ENCODE measurements around the gene UNC45B. TPM values are rescaled to one million over a fixed set of nuclear protein-coding genes. Genes with fewer than 3 reads are reported as not detected.

Gene UNC45B
- total RNA-seq, 6 experiments from 2014 or later: not detected

DNA sequence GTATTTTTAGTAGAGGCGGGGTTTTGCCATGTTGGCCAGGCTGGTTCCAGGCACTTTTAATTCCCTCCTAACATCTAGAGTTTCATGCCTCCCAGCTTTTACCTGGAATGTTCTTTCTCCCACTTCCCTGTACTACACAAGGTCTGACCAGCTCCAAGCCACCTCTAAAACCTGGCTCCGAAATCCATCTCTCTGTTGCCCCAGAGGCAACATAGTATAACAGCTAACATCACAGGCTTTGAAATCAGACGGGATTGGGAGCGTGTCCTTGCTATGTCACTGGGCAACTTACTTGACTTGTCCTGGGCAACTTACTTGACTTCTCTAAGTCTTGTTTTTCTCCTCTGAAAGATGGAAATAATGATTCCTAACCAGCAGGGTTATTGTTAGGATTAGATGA is 15.1 kb downstream of the UNC45B start:
- no peak for DNase-seq
- Mint-ChIP-seq H3K4me3 (no peak overlapping the region), H3K9me3 (no peaks in the 10 kb centered on the region), H3K27me3 (ENCODE audit: insufficient read depth) (peaks cover 15% of the 10 kb centered on the region), H3K4me1 (ENCODE audit: low read depth) (peaks cover 7% of the 10 kb centered on the region), H3K36me3 (ENCODE audit: low read depth) (no peaks in the 10 kb centered on the region), H3K27ac (no peak overlapping the region)
- TF ChIP-seq, protein P1, sequence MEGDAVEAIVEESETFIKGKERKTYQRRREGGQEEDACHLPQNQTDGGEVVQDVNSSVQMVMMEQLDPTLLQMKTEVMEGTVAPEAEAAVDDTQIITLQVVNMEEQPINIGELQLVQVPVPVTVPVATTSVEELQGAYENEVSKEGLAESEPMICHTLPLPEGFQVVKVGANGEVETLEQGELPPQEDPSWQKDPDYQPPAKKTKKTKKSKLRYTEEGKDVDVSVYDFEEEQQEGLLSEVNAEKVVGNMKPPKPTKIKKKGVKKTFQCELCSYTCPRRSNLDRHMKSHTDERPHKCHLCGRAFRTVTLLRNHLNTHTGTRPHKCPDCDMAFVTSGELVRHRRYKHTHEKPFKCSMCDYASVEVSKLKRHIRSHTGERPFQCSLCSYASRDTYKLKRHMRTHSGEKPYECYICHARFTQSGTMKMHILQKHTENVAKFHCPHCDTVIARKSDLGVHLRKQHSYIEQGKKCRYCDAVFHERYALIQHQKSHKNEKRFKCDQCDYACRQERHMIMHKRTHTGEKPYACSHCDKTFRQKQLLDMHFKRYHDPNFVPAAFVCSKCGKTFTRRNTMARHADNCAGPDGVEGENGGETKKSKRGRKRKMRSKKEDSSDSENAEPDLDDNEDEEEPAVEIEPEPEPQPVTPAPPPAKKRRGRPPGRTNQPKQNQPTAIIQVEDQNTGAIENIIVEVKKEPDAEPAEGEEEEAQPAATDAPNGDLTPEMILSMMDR (IDR thresholded peaks at IDR 0.05): no peak

- Mint-ChIP-seq H3K9me3 (no peaks in the 10 kb centered on the region), H3K36me3 (ENCODE audit: low read depth) (no peaks in the 10 kb centered on the region), H3K4me3 (no peak overlapping the region), H3K4me1 (ENCODE audit: low read depth) (peaks cover 11% of the 10 kb centered on the region), H3K27me3 (ENCODE audit: insufficient read depth) (peaks cover 12% of the 10 kb centered on the region), H3K27ac (no peak overlapping the region)
- no peak for DNase-seq
- TF ChIP-seq, protein P1 (IDR thresholded peaks at IDR 0.05): no peak
Measured at GRCh38 chr17:35163886-35164285, 16.3 kb downstream of the UNC45B start.

- H3K36me3 Mint-ChIP-seq (ENCODE audit: low read depth): no peaks in the 10 kb centered on the region
- TF ChIP-seq, protein P1 (IDR thresholded peaks at IDR 0.05): no peak
- peaks cover 11% of the 10 kb centered on the region for H3K4me1 Mint-ChIP-seq (ENCODE audit: low read depth)
- no peak overlapping the region for H3K4me3 Mint-ChIP-seq
- H3K9me3 Mint-ChIP-seq: no peaks in the 10 kb centered on the region
- no peak for DNase-seq
- H3K27me3 Mint-ChIP-seq (ENCODE audit: insufficient read depth): peaks cover 10% of the 10 kb centered on the region
- H3K27ac Mint-ChIP-seq: no peak overlapping the region
Measured at GRCh38 chr17:35164716-35165115, 17.1 kb downstream of the UNC45B start.

- peaks cover 12% of the 10 kb centered on the region for H3K4me1 Mint-ChIP-seq (ENCODE audit: low read depth)
- TF ChIP-seq, protein P1 (IDR thresholded peaks at IDR 0.05): no peak
- no peaks in the 10 kb centered on the region for H3K36me3 Mint-ChIP-seq (ENCODE audit: low read depth)
- no peaks in the 10 kb centered on the region for H3K9me3 Mint-ChIP-seq
- H3K27me3 Mint-ChIP-seq (ENCODE audit: insufficient read depth): peaks cover 13% of the 10 kb centered on the region
- no peak overlapping the region for H3K4me3 Mint-ChIP-seq
- H3K27ac Mint-ChIP-seq: no peak overlapping the region
- no peak for DNase-seq
Measured at GRCh38 chr17:35166526-35166925, 18.9 kb downstream of the UNC45B start.

DNA sequence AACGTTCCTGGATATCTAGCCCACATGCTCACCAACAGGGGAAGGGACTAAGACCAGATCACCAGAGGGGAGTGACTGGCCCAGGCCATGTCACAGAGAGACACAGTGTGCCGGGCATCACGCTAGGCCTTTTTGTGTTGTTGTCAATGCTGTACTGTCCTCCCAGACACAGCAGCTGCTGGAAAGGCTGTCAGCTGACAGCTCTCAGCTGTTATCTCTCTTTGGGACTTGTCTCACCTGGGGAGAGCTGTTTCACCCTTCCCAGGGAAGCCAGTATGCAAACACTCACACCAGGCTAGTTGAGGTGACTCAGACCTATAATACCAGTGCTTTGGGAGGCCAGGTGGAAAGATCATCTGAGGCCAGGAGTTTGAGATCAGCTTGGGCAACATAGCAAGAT is 19.4 kb downstream of the UNC45B start:
- Mint-ChIP-seq H3K27me3 (ENCODE audit: insufficient read depth) (peaks cover 11% of the 10 kb centered on the region), H3K4me3 (no peak overlapping the region)

More for the DNA sequence above, 19.4 kb downstream of the UNC45B start:
- Mint-ChIP-seq H3K9me3 (no peaks in the 10 kb centered on the region), H3K27ac (no peak overlapping the region), H3K4me1 (ENCODE audit: low read depth) (peaks cover 18% of the 10 kb centered on the region), H3K36me3 (ENCODE audit: low read depth) (no peaks in the 10 kb centered on the region)
- TF ChIP-seq, protein P1 (IDR thresholded peaks at IDR 0.05): no peak
- DNase-seq: no peak
